Measurements from ENCODE around the gene SMAD7.

The SMAD7 gene

DNA sequence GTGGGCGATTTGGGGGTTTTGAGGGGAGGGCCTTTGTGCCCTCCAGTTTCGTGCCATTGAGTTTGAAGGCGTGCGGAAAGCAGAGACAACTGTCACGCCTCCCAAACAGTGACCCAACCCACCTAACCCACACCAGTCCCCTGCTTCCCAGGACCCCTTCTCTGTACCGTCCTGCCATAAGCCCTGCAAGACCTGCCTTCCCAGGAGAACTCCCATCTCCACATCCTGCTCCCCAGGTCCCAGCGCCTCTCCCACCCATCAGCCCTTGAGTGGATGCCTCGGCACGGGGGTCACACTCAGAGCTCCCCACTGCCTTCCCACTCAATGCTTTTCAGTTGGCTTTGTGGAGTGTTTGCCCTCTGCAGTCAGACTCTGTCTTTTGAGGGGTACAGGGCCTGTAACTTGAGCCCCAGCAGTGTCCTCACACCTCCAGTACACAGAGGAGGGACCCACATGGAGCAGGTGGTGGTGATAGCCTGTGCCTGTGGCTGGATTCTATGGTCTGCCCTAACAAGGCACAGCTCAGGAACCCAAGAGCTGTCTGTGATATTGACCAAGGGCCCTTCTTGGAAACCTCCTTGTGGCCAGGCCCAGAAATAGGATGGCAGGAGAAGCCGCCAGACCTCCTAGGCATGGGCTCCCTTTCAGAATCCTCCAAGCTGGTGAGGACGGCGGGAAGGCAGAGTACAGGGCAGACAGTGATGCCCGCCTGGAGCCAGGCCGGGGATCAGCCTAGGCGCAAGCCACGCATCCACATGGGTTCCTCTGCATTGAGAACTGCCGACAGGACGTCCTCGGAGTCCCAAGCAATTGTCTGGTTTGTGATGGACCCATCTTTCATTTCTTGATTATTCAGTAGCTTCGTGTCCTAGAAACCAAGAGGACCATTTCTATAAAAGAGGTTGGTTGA is 44.4 kb upstream of the SMAD7 start:
- Histone ChIP-seq H3K27ac (peak overlapping the region; percentile 72 to 93), H3K4me3 (no peak overlapping the region)
- TF ChIP-seq, protein P1, sequence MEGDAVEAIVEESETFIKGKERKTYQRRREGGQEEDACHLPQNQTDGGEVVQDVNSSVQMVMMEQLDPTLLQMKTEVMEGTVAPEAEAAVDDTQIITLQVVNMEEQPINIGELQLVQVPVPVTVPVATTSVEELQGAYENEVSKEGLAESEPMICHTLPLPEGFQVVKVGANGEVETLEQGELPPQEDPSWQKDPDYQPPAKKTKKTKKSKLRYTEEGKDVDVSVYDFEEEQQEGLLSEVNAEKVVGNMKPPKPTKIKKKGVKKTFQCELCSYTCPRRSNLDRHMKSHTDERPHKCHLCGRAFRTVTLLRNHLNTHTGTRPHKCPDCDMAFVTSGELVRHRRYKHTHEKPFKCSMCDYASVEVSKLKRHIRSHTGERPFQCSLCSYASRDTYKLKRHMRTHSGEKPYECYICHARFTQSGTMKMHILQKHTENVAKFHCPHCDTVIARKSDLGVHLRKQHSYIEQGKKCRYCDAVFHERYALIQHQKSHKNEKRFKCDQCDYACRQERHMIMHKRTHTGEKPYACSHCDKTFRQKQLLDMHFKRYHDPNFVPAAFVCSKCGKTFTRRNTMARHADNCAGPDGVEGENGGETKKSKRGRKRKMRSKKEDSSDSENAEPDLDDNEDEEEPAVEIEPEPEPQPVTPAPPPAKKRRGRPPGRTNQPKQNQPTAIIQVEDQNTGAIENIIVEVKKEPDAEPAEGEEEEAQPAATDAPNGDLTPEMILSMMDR (IDR thresholded peaks at IDR 0.05): no peak
- no peak for DNase-seq (ENCODE audit: low spot score)

DNA sequence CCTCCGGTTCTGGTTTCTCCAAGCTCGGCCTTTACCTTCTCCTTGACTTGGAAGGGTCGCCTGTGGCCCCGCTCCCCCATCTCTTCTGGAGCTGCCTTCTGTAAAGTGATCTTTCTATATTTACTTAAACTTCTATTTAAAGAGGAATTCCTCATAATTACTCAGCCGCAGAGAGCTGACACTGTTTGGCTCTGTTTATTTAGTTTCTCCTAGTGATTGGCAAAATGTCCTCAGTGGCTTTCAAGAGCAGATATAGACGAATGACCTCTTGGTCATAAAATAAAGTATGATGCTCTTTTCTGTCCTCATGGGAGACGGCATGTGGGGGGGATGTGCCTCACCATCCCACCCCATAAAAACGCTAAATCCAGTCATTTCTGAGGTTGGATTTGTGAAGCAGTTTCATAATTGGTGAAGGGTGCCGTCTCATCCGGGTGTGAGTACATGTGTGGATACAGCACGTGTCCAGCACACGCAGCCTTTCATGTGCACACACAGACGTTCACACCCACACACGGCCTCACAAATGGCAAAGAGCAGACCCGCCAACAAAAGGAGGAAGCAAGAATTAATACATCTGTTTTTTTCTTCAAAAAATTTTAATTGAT is 43.4 kb upstream of the SMAD7 start:
- TF ChIP-seq, protein P1 (IDR thresholded peaks at IDR 0.05): no peak
- no peak for DNase-seq (ENCODE audit: low spot score)
- Histone ChIP-seq H3K27ac (peak overlapping the region; percentile 72 to 93), H3K4me3 (no peak overlapping the region)

DNA sequence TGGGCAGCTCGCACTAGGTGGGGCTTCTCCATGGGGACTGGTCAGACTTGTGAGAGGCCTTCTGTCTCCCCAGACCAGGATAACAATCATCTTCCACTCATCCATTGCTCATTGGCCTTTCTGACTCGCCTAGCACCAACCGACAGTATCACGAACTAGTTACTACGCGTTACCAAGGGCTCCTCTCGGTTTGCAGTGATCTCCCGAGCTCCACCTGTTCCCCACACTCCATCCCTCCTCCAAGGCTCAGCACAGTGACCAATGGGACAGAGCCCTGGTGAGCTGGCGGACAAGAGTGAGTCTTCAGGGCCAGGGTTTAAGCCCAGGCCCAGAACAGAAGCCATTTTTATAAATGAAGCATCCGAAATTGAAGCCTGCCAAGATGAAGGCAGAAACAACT is 42.8 kb upstream of the SMAD7 start:
- no peak overlapping the region for H3K4me3 ChIP-seq
- DNase-seq (ENCODE audit: low spot score): no peak
- TF ChIP-seq, protein P1 (IDR thresholded peaks at IDR 0.05): no peak
- peak overlapping the region; percentile 72 to 93 for H3K27ac ChIP-seq

DNA sequence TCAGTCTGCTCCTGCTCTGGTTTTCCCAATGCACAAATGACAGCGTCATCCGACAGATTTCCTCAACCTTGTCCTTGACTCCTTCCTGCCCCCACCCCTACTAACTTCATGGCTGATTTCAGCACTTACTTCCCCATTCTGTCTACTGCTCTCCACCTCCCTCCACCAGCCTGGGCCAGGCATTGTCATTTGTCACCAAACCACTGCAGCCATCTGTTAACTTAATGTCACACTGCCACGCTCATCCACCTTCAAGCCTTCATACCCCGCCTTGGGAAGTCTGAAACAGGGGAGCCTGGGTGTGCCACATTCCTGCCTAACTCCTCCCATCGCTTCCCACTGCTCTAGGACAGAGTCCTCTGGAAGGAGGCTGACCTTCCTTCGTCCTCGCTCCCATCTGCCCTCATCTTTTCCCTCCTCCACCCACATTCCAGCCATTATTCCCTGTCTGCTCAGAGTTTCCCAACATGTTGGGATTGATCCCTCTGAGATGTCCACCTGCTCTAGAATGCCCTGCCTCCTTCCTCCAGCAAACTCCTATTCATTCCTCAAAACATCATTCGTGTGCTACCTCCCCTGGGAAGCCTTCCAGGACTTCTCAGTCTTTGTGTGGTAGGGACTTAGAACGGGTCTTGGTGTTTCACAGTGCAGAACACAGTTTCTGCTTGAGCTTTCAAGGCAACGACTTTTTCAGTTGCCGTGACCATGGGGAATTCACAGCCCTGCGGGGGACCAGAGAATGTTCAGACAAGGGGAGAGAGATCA is 42.2 kb upstream of the SMAD7 start:
- H3K27ac ChIP-seq: peak overlapping the region in 1 of 2 donors; percentile 93
- TF ChIP-seq, protein P1 (IDR thresholded peaks at IDR 0.05): no peak
- no peak for DNase-seq (ENCODE audit: low spot score)
- no peak overlapping the region for H3K4me3 ChIP-seq

DNA sequence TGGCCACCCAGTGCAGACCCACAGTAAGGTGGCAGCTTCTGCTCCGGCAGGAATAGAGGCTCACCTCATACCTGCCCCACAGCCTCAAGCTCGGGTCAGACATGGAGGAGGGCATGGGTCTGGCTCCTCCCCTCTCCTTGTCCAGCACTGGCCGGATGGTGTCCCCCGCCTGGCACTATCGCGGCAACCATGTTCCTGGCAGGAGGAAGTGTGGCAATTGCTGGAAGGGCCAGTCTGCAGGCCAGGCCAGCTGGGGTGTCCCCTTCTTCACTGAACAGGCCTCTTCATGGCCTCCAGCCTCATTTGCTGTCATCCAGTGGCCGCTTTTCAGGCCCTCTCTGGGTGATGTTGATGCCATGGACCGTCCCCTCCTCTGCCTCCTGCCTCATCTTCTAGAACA is 41.4 kb upstream of the SMAD7 start:
- no peak for DNase-seq (ENCODE audit: low spot score)
- no peak overlapping the region for H3K4me3 ChIP-seq
- TF ChIP-seq, protein P1 (IDR thresholded peaks at IDR 0.05): no peak
- H3K27ac ChIP-seq: peak overlapping the region in 1 of 2 donors; percentile 93

DNA sequence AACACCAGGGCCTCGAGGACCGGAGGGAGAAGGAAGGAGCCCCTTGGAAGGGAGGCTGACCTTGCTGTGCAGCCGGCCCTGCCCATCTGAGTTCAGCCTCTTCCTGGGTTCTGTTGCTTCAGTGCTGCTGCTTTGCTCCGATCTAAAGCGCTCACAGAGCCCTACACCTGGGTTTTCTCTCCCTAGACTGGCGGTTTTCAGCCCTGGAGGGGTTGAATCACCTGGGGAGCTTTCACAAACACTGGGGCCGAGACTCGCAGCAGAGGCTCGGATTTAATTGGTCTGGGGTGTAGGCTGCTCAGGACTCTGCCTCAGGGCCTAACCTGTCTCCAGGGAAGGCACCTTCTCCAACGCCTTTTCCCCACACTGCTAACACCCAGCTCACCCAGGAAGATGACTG is 40.9 kb upstream of the SMAD7 start:
- no peak for DNase-seq (ENCODE audit: low spot score)
- H3K4me3 ChIP-seq: no peak overlapping the region
- TF ChIP-seq, protein P1 (IDR thresholded peaks at IDR 0.05): no peak
- H3K27ac ChIP-seq: peak overlapping the region; percentile 77 to 93
